Measurements from ENCODE around the gene TP53RK.

The TP53RK gene

GRCh38 chr20:46641424-46641823 lies 47.8 kb downstream of the TP53RK start:
- Histone ChIP-seq H3K4me3 (ENCODE audit: low read length, poor library complexity, severe bottlenecking) (no peak overlapping the region), H3K27me3 (ENCODE audit: insufficient read depth, low read length, poor library complexity, severe bottlenecking) (no peaks in the 10 kb centered on the region), H3K4me1 (ENCODE audit: insufficient read depth, low read length, poor library complexity, severe bottlenecking) (peaks cover 3% of the 10 kb centered on the region), H3K9me3 (ENCODE audit: insufficient read depth, low read depth, low read length) (no peaks in the 10 kb centered on the region), H3K79me2 (ENCODE audit: insufficient read depth, low read length) (no peaks in the 10 kb centered on the region), H2AFZ (ENCODE audit: low read length) (no peak overlapping the region), H3K9me2 (replicated peaks; ENCODE audit: low read depth, low read length) (no peaks in the 10 kb centered on the region), H4K20me1 (ENCODE audit: insufficient read depth, low read length, poor library complexity, severe bottlenecking) (no peaks in the 10 kb centered on the region), H3K4me2 (ENCODE audit: low read depth, low read length, poor library complexity, severe bottlenecking) (no peak overlapping the region), H3F3A (ENCODE audit: low read depth) (no peaks in the 10 kb centered on the region), H3K36me3 (ENCODE audit: insufficient read depth, low read length) (no peaks in the 10 kb centered on the region), H3K9ac (ENCODE audit: low read depth, low read length, poor library complexity, severe bottlenecking) (no peak overlapping the region)
- TF ChIP-seq EZH2phosphoT487 (IDR thresholded peaks at IDR 0.05; ENCODE audit: borderline replicate concordance), result no peak
- TF ChIP-seq CTCF (conservative IDR thresholded peaks at IDR 0.05; ENCODE audit: low read length), result no peak

- H3K4me2 ChIP-seq (ENCODE audit: low read depth, low read length, poor library complexity, severe bottlenecking), result no peak overlapping the region
- H3K9ac ChIP-seq (ENCODE audit: low read depth, low read length, poor library complexity, severe bottlenecking), result no peak overlapping the region
- H3K79me2 ChIP-seq (ENCODE audit: insufficient read depth, low read length), result no peaks in the 10 kb centered on the region
- peaks cover 3% of the 10 kb centered on the region for H3K4me1 ChIP-seq (ENCODE audit: insufficient read depth, low read length, poor library complexity, severe bottlenecking)
- H2AFZ ChIP-seq (ENCODE audit: low read length), result no peak overlapping the region
- TF ChIP-seq CTCF (conservative IDR thresholded peaks at IDR 0.05; ENCODE audit: low read length) (no peak), EZH2phosphoT487 (IDR thresholded peaks at IDR 0.05; ENCODE audit: borderline replicate concordance) (no peak)
- no peaks in the 10 kb centered on the region for H3F3A ChIP-seq (ENCODE audit: low read depth)
- no peaks in the 10 kb centered on the region for H3K9me2 ChIP-seq (replicated peaks; ENCODE audit: low read depth, low read length)
- no peak overlapping the region for H3K4me3 ChIP-seq (ENCODE audit: low read length, poor library complexity, severe bottlenecking)
- no peaks in the 10 kb centered on the region for H4K20me1 ChIP-seq (ENCODE audit: insufficient read depth, low read length, poor library complexity, severe bottlenecking)
- H3K9me3 ChIP-seq (ENCODE audit: insufficient read depth, low read depth, low read length), result no peaks in the 10 kb centered on the region
- no peaks in the 10 kb centered on the region for H3K27me3 ChIP-seq (ENCODE audit: insufficient read depth, low read length, poor library complexity, severe bottlenecking)
- H3K36me3 ChIP-seq (ENCODE audit: insufficient read depth, low read length), result no peaks in the 10 kb centered on the region
These were observed 48.5 kb downstream of the TP53RK start for GRCh38 chr20:46640536-46641311.

GRCh38 chr20:46640044-46640443 lies 49.2 kb downstream of the TP53RK start:
- H3K9me2 ChIP-seq (replicated peaks; ENCODE audit: low read depth, low read length), result no peaks in the 10 kb centered on the region
- peaks cover 3% of the 10 kb centered on the region for H3K4me1 ChIP-seq (ENCODE audit: insufficient read depth, low read length, poor library complexity, severe bottlenecking)
- no peaks in the 10 kb centered on the region for H3K79me2 ChIP-seq (ENCODE audit: insufficient read depth, low read length)
- no peak overlapping the region for H2AFZ ChIP-seq (ENCODE audit: low read length)
- no peak for TF ChIP-seq EZH2phosphoT487 (IDR thresholded peaks at IDR 0.05; ENCODE audit: borderline replicate concordance)
- no peak for TF ChIP-seq CTCF (conservative IDR thresholded peaks at IDR 0.05; ENCODE audit: low read length)
- H3K9me3 ChIP-seq (ENCODE audit: insufficient read depth, low read depth, low read length), result no peaks in the 10 kb centered on the region
- H3K4me3 ChIP-seq (ENCODE audit: low read length, poor library complexity, severe bottlenecking), result no peak overlapping the region
- no peak overlapping the region for H3K4me2 ChIP-seq (ENCODE audit: low read depth, low read length, poor library complexity, severe bottlenecking)
- H3K27me3 ChIP-seq (ENCODE audit: insufficient read depth, low read length, poor library complexity, severe bottlenecking), result no peaks in the 10 kb centered on the region
- H4K20me1 ChIP-seq (ENCODE audit: insufficient read depth, low read length, poor library complexity, severe bottlenecking), result no peaks in the 10 kb centered on the region
- no peak overlapping the region for H3K9ac ChIP-seq (ENCODE audit: low read depth, low read length, poor library complexity, severe bottlenecking)
- no peaks in the 10 kb centered on the region for H3K36me3 ChIP-seq (ENCODE audit: insufficient read depth, low read length)
- no peaks in the 10 kb centered on the region for H3F3A ChIP-seq (ENCODE audit: low read depth)
